Stomach (tissue), 9 donors: Measurements from ENCODE around the gene GANAB. TPM values are rescaled to one million over a fixed set of nuclear protein-coding genes. Genes with fewer than 3 reads are reported as not detected.

Source experiments
- DNase-seq, 2 donors: peaks; one replicate each; pipeline versions ENCODE4 v3.0.0 to v3.0.0-alpha.2; 2013 to 2019
- H3K27ac ChIP-seq, 5 donors: fragments of 200-600 bp in 4 of 5; sonication (generic) in 4 of 5; one replicate each; pipeline ENCODE4 v1.5.1; 2013 to 2019; ENCODE audit warnings: mild to moderate bottlenecking in 1 of 5, moderate library complexity in 1 of 5
- H3K27me3 ChIP-seq, 3 donors: fragments of 200-600 bp; sonication (generic); one replicate each; pipeline ENCODE4 v1.5.1; 2017 to 2019; ENCODE audit warnings: mixed run types in 1 of 3
- H3K36me3 ChIP-seq, 4 donors: fragments of 200-600 bp; sonication (generic); 1 replicate in 3 of 4; 2 replicates in 1 of 4; pipeline ENCODE4 v1.5.1; 2016 to 2019
- H3K4me1 ChIP-seq, 4 donors: fragments of 200-600 bp; sonication (generic); one replicate each; pipeline ENCODE4 v1.5.1; 2016 to 2019
- H3K4me3 ChIP-seq, 4 donors: fragments of 200-600 bp; sonication (generic) in 3 of 4; one replicate each; pipeline ENCODE4 v1.5.1; 2016 to 2019; ENCODE audit warnings: mild to moderate bottlenecking in 1 of 4
- H3K9me3 ChIP-seq, 4 donors: fragments of 200-600 bp; sonication (generic); one replicate each; pipeline ENCODE4 v1.5.1; 2016 to 2019
- CTCF ChIP-seq, 7 experiments: fragments of 450-650 bp in 4 of 7; fragments of 200-600 bp in 3 of 7; sonication (generic) in 3 of 7; IDR thresholded peaks; one replicate each; pipeline ENCODE4 v1.5.1; 2016 to 2019; ENCODE audit warnings: antibody characterized with exemption in 7 of 7, control low read depth in 2 of 7, mild to moderate bottlenecking in 1 of 7
- EP300 ChIP-seq: sonication (generic); formaldehyde crosslinking; IDR thresholded peaks from one replicate; pipeline ENCODE4 v1.6.1; 2017; ENCODE audit warnings: antibody characterized with exemption
- POLR2A ChIP-seq, 4 donors: fragments of 450-650 bp; IDR thresholded peaks; one replicate each; pipeline ENCODE4 v1.6.1; 2016; ENCODE audit warnings: antibody characterized with exemption in 4 of 4, control low read depth in 2 of 4, mild to moderate bottlenecking in 1 of 4, moderate library complexity in 1 of 4
- POLR2AphosphoS5 ChIP-seq, 3 donors: sonication (generic); formaldehyde crosslinking; IDR thresholded peaks; one replicate each; pipeline ENCODE4 v1.6.1; 2016; ENCODE audit warnings: antibody characterized with exemption in 3 of 3
- WGBS, 5 donors: extraction: QIAGEN DNeasy Blood & Tissue Kit in 3 of 5; methylation state at CpG; one replicate each; pipeline versions ENCODE4 v1.1.5 to v1.1.7; 2013 to 2018; 5-methylcytosine and 5-hydroxymethylcytosine counted together
- intact Hi-C: fragments of 100-400 bp; cut with DNase I; formaldehyde crosslinking; loops from one replicate; pipeline ENCODE4 v1.15.1; 2023; ENCODE audit warnings: low total_unique reads
- polyA plus RNA-seq, 3 donors: library from polyadenylated mRNA; stranded (reverse); fragments of 200-250 nt; gene quantifications; one replicate each; pipeline ENCODE4 v1.2.3, GENCODE V29; 2013
- total RNA-seq, 5 donors: library from RNA; depleted of rRNA; stranded (reverse); fragments of >200 nt; gene quantifications; one replicate each; pipeline versions ENCODE4 v1.1.0 to v1.2.3, GENCODE V29; 2014 to 2016
- donor health status: healthy with polysubstance abuse.
- donor health status: Bipolar disorder and iron deficiency.
- donor health status: healthy.

GANAB gene
- total and polyA plus RNA-seq, 8 donors: 21.4 to 155 (median 75.1) TPM

GRCh38 chr11:62689421-62690183, 43.2 kb upstream of the GANAB start, which contains the start of gene LRRN4CL:
LRRN4CL (minus strand) TSS chr11:62689530; CDS start chr11:62688508, 1,022 bp downstream.
- peak within 1 kb of the TSS; percentile 36 to 46 (median 39) for H3K4me3 ChIP-seq
- peak; percentile 36 to 83 for DNase-seq
- peaks cover 31 to 44% (median 40%) of the 10 kb centered on the region in 4 donors for H3K36me3 ChIP-seq
- H3K27ac ChIP-seq: peak within 1 kb of the TSS; percentile 13 to 78 (median 69)
- 52 to 61% (median 58%) methylated on average over 11 of the region's 11 CpGs for WGBS, 5 donors
- H3K4me1 ChIP-seq: peaks cover 8 to 17% (median 12%) of the 10 kb centered on the region in 4 donors
- TF ChIP-seq POLR2AphosphoS5 (IDR thresholded peaks at IDR 0.05) (peak; percentile 13 to 56 (median 36)), POLR2A (IDR thresholded peaks at IDR 0.05) (no peak)
- H3K27me3 ChIP-seq: peaks cover 0 to 15% (median 10%) of the 10 kb centered on the region in 3 donors
- no peaks in the 10 kb centered on the region for H3K9me3 ChIP-seq
- intact Hi-C loops: loop anchor here (10.0 kb wide), 1 partner anchor 295 kb away; no protein-coding TSS in a partner anchor

- peaks cover 8 to 13% (median 10%) of the 10 kb centered on the region in 4 donors for H3K4me1 ChIP-seq
- WGBS, 5 donors: 23 to 36% (median 30%) methylated on average over 1 of the region's 1 CpG
- H3K27me3 ChIP-seq: peaks cover 0 to 15% (median 10%) of the 10 kb centered on the region in 3 donors
- H3K9me3 ChIP-seq: no peaks in the 10 kb centered on the region
- H3K27ac ChIP-seq: peak overlapping the region in 4 of 5 donors; percentile 57 to 78 (median 70)
- intact Hi-C loops: no loop called here
- peaks cover 31 to 39% (median 37%) of the 10 kb centered on the region in 4 donors for H3K36me3 ChIP-seq
- peak overlapping the region; percentile 36 to 46 (median 39) for H3K4me3 ChIP-seq
- no peak for DNase-seq
- TF ChIP-seq POLR2A (IDR thresholded peaks at IDR 0.05) (no peak), POLR2AphosphoS5 (IDR thresholded peaks at IDR 0.05) (no peak), CTCF (IDR thresholded peaks at IDR 0.05) (no peak), EP300 (no peak)
Measured at GRCh38 chr11:62688491-62688890, 42.1 kb upstream of the GANAB start.

- TF ChIP-seq POLR2A (IDR thresholded peaks at IDR 0.05) (no peak), CTCF (IDR thresholded peaks at IDR 0.05) (no peak), EP300 (no peak), POLR2AphosphoS5 (IDR thresholded peaks at IDR 0.05) (no peak)
- Histone ChIP-seq H3K27ac (peak overlapping the region in 4 of 5 donors; percentile 57 to 78 (median 70)), H3K27me3 (peaks cover 0 to 15% (median 10%) of the 10 kb centered on the region in 3 donors), H3K36me3 (peaks cover 23 to 32% (median 30%) of the 10 kb centered on the region in 4 donors), H3K4me3 (peak overlapping the region; percentile 36 to 46 (median 39)), H3K4me1 (peaks cover 8 to 13% (median 10%) of the 10 kb centered on the region in 4 donors), H3K9me3 (no peaks in the 10 kb centered on the region)
- intact Hi-C loops: no loop called here
- WGBS, 5 donors: 29 to 53% (median 38%) methylated on average over 38 to 74 of the region's 74 CpGs
- DNase-seq: peak in 1 of 2 donors; percentile 58
Measured at GRCh38 chr11:62687508-62688396, 41.3 kb upstream of the GANAB start.

GRCh38 chr11:62682518-62682917, 36.1 kb upstream of the GANAB start:
- H3K4me3 ChIP-seq: no peak overlapping the region
- peaks cover 0 to 6% (median 1%) of the 10 kb centered on the region in 3 donors for H3K27me3 ChIP-seq
- H3K27ac ChIP-seq: no peak overlapping the region
- intact Hi-C loops: no loop called here
- 49 to 70% (median 60%) methylated on average over 7 of the region's 7 CpGs for WGBS, 5 donors
- H3K36me3 ChIP-seq: peaks cover 4 to 6% (median 5%) of the 10 kb centered on the region in 4 donors
- H3K9me3 ChIP-seq: no peaks in the 10 kb centered on the region
- H3K4me1 ChIP-seq: peaks cover 17 to 35% (median 22%) of the 10 kb centered on the region in 4 donors
- TF ChIP-seq POLR2AphosphoS5 (IDR thresholded peaks at IDR 0.05) (no peak), POLR2A (IDR thresholded peaks at IDR 0.05) (no peak), EP300 (no peak), CTCF (IDR thresholded peaks at IDR 0.05) (no peak)
- DNase-seq: no peak
